EH (cell line): ENCODE results near the gene JAZF1.

ENCODE experiments used
- DNase-seq: peaks from one replicate; pipeline ENCODE4 v3.0.0-alpha.2; 2015; ENCODE audit warnings: low read depth

JAZF1 gene

GRCh38 chr7:28106321-28106829 is 74.2 kb downstream of the JAZF1 start:
- peak; percentile 67 for DNase-seq

- DNase-seq, result no peak
Measured at GRCh38 chr7:28105234-28105633, 75.4 kb downstream of the JAZF1 start.

- DNase-seq, result peak; percentile 60
Measured at GRCh38 chr7:28104811-28105210, 75.8 kb downstream of the JAZF1 start.

- peak; percentile 43 for DNase-seq
Measured at GRCh38 chr7:28104041-28104541, 76.5 kb downstream of the JAZF1 start.

GRCh38 chr7:28102797-28103196 is 77.8 kb downstream of the JAZF1 start:
- DNase-seq, result peak; percentile 75

- DNase-seq, result peak; percentile 72
Measured at GRCh38 chr7:28096713-28097112, 83.9 kb downstream of the JAZF1 start.

- DNase-seq, result no peak
Measured at GRCh38 chr7:28095231-28095630, 85.4 kb downstream of the JAZF1 start.

GRCh38 chr7:28093623-28094232 is 86.9 kb downstream of the JAZF1 start:
- DNase-seq, result peak; percentile 77

- peak; percentile 76 for DNase-seq
Measured at GRCh38 chr7:28091190-28091589, 89.4 kb downstream of the JAZF1 start.

- peak; percentile 28 for DNase-seq
Measured at GRCh38 chr7:28088901-28089714, 91.5 kb downstream of the JAZF1 start.

GRCh38 chr7:28088032-28088431 is 92.6 kb downstream of the JAZF1 start:
- no peak for DNase-seq

GRCh38 chr7:28086198-28086597 is 94.4 kb downstream of the JAZF1 start:
- no peak for DNase-seq

- peak; percentile 51 for DNase-seq
Measured at GRCh38 chr7:28083998-28084985, 96.3 kb downstream of the JAZF1 start.

GRCh38 chr7:28083164-28083997 is 97.2 kb downstream of the JAZF1 start:
- DNase-seq, result peak; percentile 65

- no peak for DNase-seq
Measured at GRCh38 chr7:28082071-28082470, 98.5 kb downstream of the JAZF1 start.

- DNase-seq, result peak; percentile 65
Measured at GRCh38 chr7:28081016-28081415, 99.6 kb downstream of the JAZF1 start.

- DNase-seq, result peak; percentile 67
Measured at GRCh38 chr7:28078036-28078901, 102.3 kb downstream of the JAZF1 start.

GRCh38 chr7:28077616-28078015 is 103.0 kb downstream of the JAZF1 start:
- DNase-seq, result no peak

- DNase-seq, result no peak
Measured at GRCh38 chr7:28076423-28077200, 104.0 kb downstream of the JAZF1 start.
